Retina (tissue), 1 donor: Measurements from ENCODE around the gene KCNQ1.
"Not testable (repeated sequence)": the region's sequence is repeated elsewhere in the genome, so short reads cannot be mapped to it uniquely, and the experiment has no call there.

Experiments used
- DNase-seq: peaks from one replicate; pipeline ENCODE4 v3.0.0-alpha.2; 2016

The KCNQ1 gene

GRCh38 chr11:2477936-2478335 is 33.1 kb downstream of the KCNQ1 start:
- no peak for DNase-seq

GRCh38 chr11:2480067-2480873 is 35.5 kb downstream of the KCNQ1 start:
- not testable (repeated sequence) for DNase-seq

GRCh38 chr11:2480874-2481220 is 36.0 kb downstream of the KCNQ1 start:
- no peak for DNase-seq

- no peak for DNase-seq
Observed at GRCh38 chr11:2481253-2481652, 36.4 kb downstream of the KCNQ1 start.

GRCh38 chr11:2482204-2482603 is 37.4 kb downstream of the KCNQ1 start:
- DNase-seq: no peak

- DNase-seq: no peak
Observed at GRCh38 chr11:2482745-2483144, 37.9 kb downstream of the KCNQ1 start.

GRCh38 chr11:2483426-2483825 is 38.6 kb downstream of the KCNQ1 start:
- no peak for DNase-seq

GRCh38 chr11:2484576-2485125 is 39.8 kb downstream of the KCNQ1 start:
- DNase-seq: no peak

GRCh38 chr11:2488004-2488403 is 43.2 kb downstream of the KCNQ1 start:
- DNase-seq: no peak

GRCh38 chr11:2489083-2489482 is 44.3 kb downstream of the KCNQ1 start:
- no peak for DNase-seq

- DNase-seq: not testable (repeated sequence)
Observed at GRCh38 chr11:2497951-2498350, 53.1 kb downstream of the KCNQ1 start.

GRCh38 chr11:2498750-2499149 is 53.9 kb downstream of the KCNQ1 start:
- DNase-seq: no peak

- no peak for DNase-seq
Observed at GRCh38 chr11:2507212-2507901, 62.5 kb downstream of the KCNQ1 start.

- DNase-seq: no peak
Observed at GRCh38 chr11:2507945-2508749, 63.3 kb downstream of the KCNQ1 start.

- DNase-seq: no peak
Observed at GRCh38 chr11:2508793-2509192, 64.0 kb downstream of the KCNQ1 start.

- DNase-seq: no peak
Observed at GRCh38 chr11:2509481-2510001, 64.7 kb downstream of the KCNQ1 start.

- DNase-seq: peak; percentile 35
Observed at GRCh38 chr11:2510626-2511402, 66.0 kb downstream of the KCNQ1 start.

GRCh38 chr11:2511421-2512369 is 66.9 kb downstream of the KCNQ1 start:
- no peak for DNase-seq

- no peak for DNase-seq
Observed at GRCh38 chr11:2512431-2513407, 67.9 kb downstream of the KCNQ1 start.

GRCh38 chr11:2513441-2513840 is 68.6 kb downstream of the KCNQ1 start:
- no peak for DNase-seq
